ENCODE results near the gene KLHL6. TPM values are rescaled to one million over a fixed set of nuclear protein-coding genes. Genes with fewer than 3 reads are reported as not detected.

The KLHL6 gene
- total RNA-seq, 1 donor from 2014 or later, result not detected

DNA sequence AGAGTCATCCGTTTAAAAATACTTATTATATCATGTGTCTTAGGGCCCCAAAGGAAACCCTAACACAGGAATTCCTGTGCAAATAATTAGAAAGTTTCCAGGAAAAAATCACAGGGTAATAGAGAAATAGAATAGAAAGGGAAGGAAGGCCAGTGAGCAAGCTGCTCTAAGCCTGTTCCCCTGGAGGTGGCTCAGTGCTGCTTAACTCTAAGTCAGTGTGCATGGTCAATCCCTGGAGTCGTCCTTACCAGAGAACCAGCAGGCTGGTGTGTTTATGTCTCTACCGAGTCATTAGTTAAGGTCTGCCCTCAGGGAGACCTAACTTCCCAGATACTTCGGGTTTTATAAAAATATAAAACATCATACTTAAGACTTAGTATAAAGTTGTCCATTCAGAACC lies 106.1 kb downstream of the KLHL6 start:
- no peak overlapping the region for H3K27ac Mint-ChIP-seq (ENCODE audit: unreplicated experiment)
- H3K4me3 Mint-ChIP-seq (ENCODE audit: unreplicated experiment), result peak overlapping the region; percentile 90
- H3K27me3 Mint-ChIP-seq (ENCODE audit: unreplicated experiment), result peaks cover 4% of the 10 kb centered on the region
- H3K9me3 Mint-ChIP-seq (ENCODE audit: unreplicated experiment), result peaks cover 5% of the 10 kb centered on the region
- TF ChIP-seq, protein P1, sequence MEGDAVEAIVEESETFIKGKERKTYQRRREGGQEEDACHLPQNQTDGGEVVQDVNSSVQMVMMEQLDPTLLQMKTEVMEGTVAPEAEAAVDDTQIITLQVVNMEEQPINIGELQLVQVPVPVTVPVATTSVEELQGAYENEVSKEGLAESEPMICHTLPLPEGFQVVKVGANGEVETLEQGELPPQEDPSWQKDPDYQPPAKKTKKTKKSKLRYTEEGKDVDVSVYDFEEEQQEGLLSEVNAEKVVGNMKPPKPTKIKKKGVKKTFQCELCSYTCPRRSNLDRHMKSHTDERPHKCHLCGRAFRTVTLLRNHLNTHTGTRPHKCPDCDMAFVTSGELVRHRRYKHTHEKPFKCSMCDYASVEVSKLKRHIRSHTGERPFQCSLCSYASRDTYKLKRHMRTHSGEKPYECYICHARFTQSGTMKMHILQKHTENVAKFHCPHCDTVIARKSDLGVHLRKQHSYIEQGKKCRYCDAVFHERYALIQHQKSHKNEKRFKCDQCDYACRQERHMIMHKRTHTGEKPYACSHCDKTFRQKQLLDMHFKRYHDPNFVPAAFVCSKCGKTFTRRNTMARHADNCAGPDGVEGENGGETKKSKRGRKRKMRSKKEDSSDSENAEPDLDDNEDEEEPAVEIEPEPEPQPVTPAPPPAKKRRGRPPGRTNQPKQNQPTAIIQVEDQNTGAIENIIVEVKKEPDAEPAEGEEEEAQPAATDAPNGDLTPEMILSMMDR (IDR thresholded peaks at IDR 0.05; ENCODE audit: partially characterized antibody, unreplicated experiment), result no peak
- DNase-seq, result no peak
- H3K4me1 Mint-ChIP-seq (ENCODE audit: low read depth, unreplicated experiment), result peaks cover 8% of the 10 kb centered on the region
- H3K36me3 Mint-ChIP-seq (ENCODE audit: unreplicated experiment), result no peaks in the 10 kb centered on the region

DNA sequence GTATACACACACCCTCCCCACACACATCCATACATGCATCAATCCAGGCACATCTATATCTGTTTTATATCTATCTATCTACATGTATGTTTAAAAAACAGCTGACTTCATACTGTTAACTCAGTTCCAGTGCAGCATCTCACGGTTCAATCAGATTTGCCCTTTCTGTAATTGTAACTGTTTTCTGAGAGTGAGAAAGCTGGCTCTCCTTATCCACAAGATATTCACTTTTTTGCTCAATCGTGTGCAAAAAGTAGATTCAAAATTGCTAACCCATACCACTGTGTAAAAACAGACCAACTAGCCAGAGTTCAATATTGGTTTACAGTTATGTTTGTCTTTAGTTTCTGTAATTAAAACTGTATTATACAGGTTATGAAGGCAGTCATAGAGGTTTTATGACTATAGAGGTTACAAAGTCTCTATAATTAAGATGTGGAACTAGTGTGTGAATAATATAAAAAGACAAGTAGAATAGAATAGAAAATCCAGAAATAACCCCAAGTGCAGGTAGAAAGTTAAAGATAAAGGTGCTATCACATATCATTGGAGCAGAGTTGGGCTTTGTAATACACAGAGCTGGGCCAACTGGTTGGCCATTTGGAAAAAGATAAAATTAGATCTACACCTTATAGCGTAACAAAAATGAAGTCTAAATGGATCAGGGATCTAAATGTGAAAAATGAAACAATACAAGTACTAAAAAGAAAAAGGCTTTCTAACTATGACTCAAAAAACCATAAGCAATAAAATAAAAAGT lies 107.0 kb downstream of the KLHL6 start:
- H3K4me1 Mint-ChIP-seq (ENCODE audit: low read depth, unreplicated experiment), result peaks cover 8% of the 10 kb centered on the region
- no peak for DNase-seq
- peaks cover 2% of the 10 kb centered on the region for H3K36me3 Mint-ChIP-seq (ENCODE audit: unreplicated experiment)
- H3K4me3 Mint-ChIP-seq (ENCODE audit: unreplicated experiment), result peak overlapping the region; percentile 90
- H3K27ac Mint-ChIP-seq (ENCODE audit: unreplicated experiment), result peak overlapping the region; percentile 62
- peaks cover 4% of the 10 kb centered on the region for H3K27me3 Mint-ChIP-seq (ENCODE audit: unreplicated experiment)
- TF ChIP-seq, protein P1 (IDR thresholded peaks at IDR 0.05; ENCODE audit: partially characterized antibody, unreplicated experiment), result no peak
- H3K9me3 Mint-ChIP-seq (ENCODE audit: unreplicated experiment), result peaks cover 6% of the 10 kb centered on the region

- Mint-ChIP-seq H3K27ac (ENCODE audit: unreplicated experiment) (peak overlapping the region; percentile 99), H3K36me3 (ENCODE audit: unreplicated experiment) (peaks cover 6% of the 10 kb centered on the region), H3K4me1 (ENCODE audit: low read depth, unreplicated experiment) (peaks cover 8% of the 10 kb centered on the region), H3K9me3 (ENCODE audit: unreplicated experiment) (peaks cover 7% of the 10 kb centered on the region), H3K4me3 (ENCODE audit: unreplicated experiment) (peak overlapping the region; percentile 90), H3K27me3 (ENCODE audit: unreplicated experiment) (peaks cover 4% of the 10 kb centered on the region)
- peak; percentile 97 for DNase-seq
- TF ChIP-seq, protein P1 (IDR thresholded peaks at IDR 0.05; ENCODE audit: partially characterized antibody, unreplicated experiment), result no peak
These were observed 108.1 kb downstream of the KLHL6 start for GRCh38 chr3:183447206-183448001.

- H3K4me1 Mint-ChIP-seq (ENCODE audit: low read depth, unreplicated experiment), result peaks cover 8% of the 10 kb centered on the region
These were observed 108.7 kb downstream of the KLHL6 start for GRCh38 chr3:183446838-183447205.

More at GRCh38 chr3:183446838-183447205, 108.7 kb downstream of the KLHL6 start:
- peaks cover 4% of the 10 kb centered on the region for H3K27me3 Mint-ChIP-seq (ENCODE audit: unreplicated experiment)
- H3K9me3 Mint-ChIP-seq (ENCODE audit: unreplicated experiment), result peaks cover 7% of the 10 kb centered on the region
- peaks cover 6% of the 10 kb centered on the region for H3K36me3 Mint-ChIP-seq (ENCODE audit: unreplicated experiment)
- DNase-seq, result no peak
- TF ChIP-seq, protein P1 (IDR thresholded peaks at IDR 0.05; ENCODE audit: partially characterized antibody, unreplicated experiment), result no peak
- H3K4me3 Mint-ChIP-seq (ENCODE audit: unreplicated experiment), result peak overlapping the region; percentile 90
- peak overlapping the region; percentile 99 for H3K27ac Mint-ChIP-seq (ENCODE audit: unreplicated experiment)
